T-helper 17 cell (primary cell): ENCODE results near the gene TOX4. TPM values are rescaled to one million over a fixed set of nuclear protein-coding genes. Genes with fewer than 3 reads are reported as not detected.

Experiments
- ATAC-seq: fragments of 150-1000 bp; cut with Tn5 transposase; 2 replicates; pipeline ENCODE4 v1.10.0; 2021; ENCODE audit warnings: mild to moderate bottlenecking, moderate library complexity
- DNase-seq, 3 donors: peaks; one replicate each; pipeline versions ENCODE4 v3.0.0 to v3.0.0-alpha.2; 2020 to 2021
- H3K9me3 ChIP-seq: one replicate; pipeline ENCODE4 v1.7.0; 2013; ENCODE audit warnings: low read length, mild to moderate bottlenecking; ENCODE audit not compliant: control insufficient read depth, poor library complexity, severe bottlenecking
- H3K27ac Mint-ChIP-seq: one replicate; pipeline ENCODE4 v1.8.0; 2022; ENCODE audit warnings: mild to moderate bottlenecking, moderate library complexity, mixed read lengths
- H3K27me3 Mint-ChIP-seq: one replicate; pipeline ENCODE4 v1.8.0; 2022; ENCODE audit warnings: mixed read lengths
- H3K36me3 Mint-ChIP-seq: one replicate; pipeline ENCODE4 v1.8.0; 2022; ENCODE audit warnings: low read depth, mixed read lengths
- H3K4me1 Mint-ChIP-seq: one replicate; pipeline ENCODE4 v1.8.0; 2022; ENCODE audit warnings: mild to moderate bottlenecking, mixed read lengths
- H3K4me3 Mint-ChIP-seq: one replicate; pipeline ENCODE4 v1.8.0; 2022; ENCODE audit warnings: mild to moderate bottlenecking, moderate library complexity, mixed read lengths
- total RNA-seq, 4 donors: library from RNA in 2 of 4; stranded (reverse) in 2 of 4; gene quantifications; one replicate each; pipeline ENCODE4 v1.2.3 and lab custom pipeline; 2022 to 2026

The TOX4 gene
- total RNA-seq, 2 donors from 2014 or later: 97.3 to 110 TPM

DNA sequence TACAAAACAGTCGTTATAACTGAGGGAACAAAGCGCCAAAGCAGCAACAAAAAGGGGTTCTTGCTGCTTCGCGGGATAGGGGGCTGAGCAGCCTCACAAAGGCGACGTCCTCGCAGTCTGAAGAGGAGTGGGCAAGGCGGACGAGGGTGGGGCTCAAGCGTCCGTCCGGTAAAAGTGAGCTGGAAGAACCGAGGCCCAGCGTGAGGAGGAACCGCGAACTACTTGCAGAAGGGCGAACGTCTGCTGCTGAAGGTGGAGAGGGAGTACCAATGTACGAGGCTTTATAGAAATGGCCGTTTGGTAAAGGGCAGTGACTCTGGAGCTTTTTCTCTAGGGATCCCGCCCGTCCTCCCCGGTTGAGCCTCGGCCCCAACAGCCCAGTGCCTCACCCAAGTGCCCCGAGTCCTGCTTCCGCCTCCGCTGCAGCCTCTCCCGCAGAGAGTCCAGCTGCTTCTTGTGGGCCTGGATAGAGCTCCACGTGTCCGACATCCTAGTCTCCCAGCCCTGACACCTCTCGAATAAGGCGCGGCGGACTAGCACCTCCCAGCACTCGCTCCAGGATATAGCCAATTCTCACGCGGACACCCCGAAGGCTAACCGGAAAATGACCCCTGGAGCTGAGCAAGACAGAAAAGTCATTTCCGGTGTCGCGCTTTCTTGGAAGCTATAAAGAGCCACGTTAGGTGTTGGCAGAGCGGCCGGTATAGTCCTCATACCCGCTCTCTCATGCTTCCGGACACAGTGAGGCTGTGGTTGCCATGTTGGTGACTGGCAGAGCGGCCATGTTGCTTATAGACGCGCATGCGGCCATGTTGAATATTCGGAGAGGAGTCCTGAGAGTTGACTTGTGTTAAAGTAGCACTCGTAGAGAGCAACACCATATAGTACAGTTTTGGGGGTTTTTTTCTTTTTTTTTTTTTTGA, 34.0 kb downstream of the TOX4 start, which contains the start of gene METTL3:
TSS of gene METTL3 (minus strand) at position 606 of the 923 bp plus-strand sequence. CDS start at position 489, 117 bp downstream.
- Mint-ChIP-seq H3K36me3 (peaks cover 5% of the 10 kb centered on the region), H3K27ac (peak within 1 kb of the TSS; percentile 98), H3K27me3 (no peaks in the 10 kb centered on the region), H3K4me1 (peaks cover 26% of the 10 kb centered on the region), H3K4me3 (peak within 1 kb of the TSS; percentile 98)
- ATAC-seq: peak; percentile 99
- DNase-seq: peak; percentile 76 to 90 (median 86)
- H3K9me3 ChIP-seq: no peaks in the 10 kb centered on the region

DNA sequence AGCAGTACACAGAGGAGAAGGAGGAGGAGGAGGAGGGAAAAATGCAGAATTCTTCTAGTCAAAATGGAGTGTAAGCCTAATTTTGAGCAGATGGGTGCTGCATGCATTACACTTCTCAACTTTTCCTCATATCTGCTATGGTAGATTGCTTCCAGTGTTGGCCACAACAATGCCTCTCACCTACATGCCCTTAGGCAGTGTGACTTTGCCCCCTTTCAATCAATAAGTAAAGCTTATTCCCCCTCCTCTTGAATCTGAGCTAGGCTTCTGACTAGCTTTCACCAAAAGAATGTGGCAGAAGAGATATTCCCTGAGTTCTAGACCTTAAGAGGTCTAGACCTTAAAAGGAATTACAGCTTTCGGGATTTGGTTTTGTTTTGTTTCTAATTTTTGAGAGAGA, 37.3 kb downstream of the TOX4 start:
- no peak overlapping the region for H3K4me3 Mint-ChIP-seq
- H3K36me3 Mint-ChIP-seq: peaks cover 9% of the 10 kb centered on the region
- ATAC-seq (no peak), DNase-seq (no peak)
- peaks cover 22% of the 10 kb centered on the region for H3K4me1 Mint-ChIP-seq
- peaks cover 8% of the 10 kb centered on the region for H3K27me3 Mint-ChIP-seq
- H3K27ac Mint-ChIP-seq: no peak overlapping the region
- H3K9me3 ChIP-seq: no peaks in the 10 kb centered on the region

DNA sequence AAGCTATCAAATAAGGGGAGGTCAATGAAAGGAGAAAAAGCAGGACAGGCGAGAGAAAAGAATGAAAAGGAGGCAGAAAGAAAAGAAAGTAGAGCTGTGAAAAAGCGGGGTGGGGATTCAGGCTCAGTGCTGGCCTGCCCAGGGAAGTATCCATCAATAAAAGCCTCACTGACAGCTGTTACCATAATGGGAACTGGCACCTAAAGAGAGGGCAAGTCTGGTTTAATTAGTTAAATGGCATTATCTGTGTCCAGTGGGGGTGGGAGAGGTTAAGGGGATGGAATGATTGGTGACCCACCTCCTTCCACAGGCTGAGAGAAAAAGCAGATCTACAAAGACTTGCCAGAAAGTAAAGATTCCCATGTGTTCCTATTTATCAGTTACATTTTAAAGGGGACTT, 41.7 kb downstream of the TOX4 start:
- no peaks in the 10 kb centered on the region for H3K9me3 ChIP-seq
- no peak overlapping the region for H3K4me3 Mint-ChIP-seq
- no peak for DNase-seq
- H3K36me3 Mint-ChIP-seq: peaks cover 4% of the 10 kb centered on the region
- H3K27me3 Mint-ChIP-seq: peaks cover 8% of the 10 kb centered on the region
- peaks cover 10% of the 10 kb centered on the region for H3K4me1 Mint-ChIP-seq
- no peak for ATAC-seq
- H3K27ac Mint-ChIP-seq: no peak overlapping the region

DNA sequence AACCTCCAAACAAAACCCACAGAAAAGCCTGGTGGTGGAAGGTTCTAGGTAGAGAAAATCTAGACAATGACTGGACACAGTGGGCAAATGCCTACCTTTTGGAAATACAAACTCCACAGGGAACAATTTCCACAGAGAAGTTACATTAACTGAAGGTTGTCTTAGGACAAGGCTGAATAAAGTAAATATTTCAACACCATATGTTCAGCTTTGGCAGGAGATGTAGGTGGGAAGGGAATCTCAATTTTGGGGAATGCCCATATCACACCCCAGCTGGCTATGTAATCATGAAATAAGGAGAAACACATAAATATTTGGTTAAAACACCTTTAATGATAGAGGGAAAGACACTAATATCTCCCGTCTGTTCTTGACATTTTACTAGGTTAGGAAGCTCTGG, 43.8 kb downstream of the TOX4 start:
- peaks cover 4% of the 10 kb centered on the region for H3K36me3 Mint-ChIP-seq
- ATAC-seq: no peak

DNA sequence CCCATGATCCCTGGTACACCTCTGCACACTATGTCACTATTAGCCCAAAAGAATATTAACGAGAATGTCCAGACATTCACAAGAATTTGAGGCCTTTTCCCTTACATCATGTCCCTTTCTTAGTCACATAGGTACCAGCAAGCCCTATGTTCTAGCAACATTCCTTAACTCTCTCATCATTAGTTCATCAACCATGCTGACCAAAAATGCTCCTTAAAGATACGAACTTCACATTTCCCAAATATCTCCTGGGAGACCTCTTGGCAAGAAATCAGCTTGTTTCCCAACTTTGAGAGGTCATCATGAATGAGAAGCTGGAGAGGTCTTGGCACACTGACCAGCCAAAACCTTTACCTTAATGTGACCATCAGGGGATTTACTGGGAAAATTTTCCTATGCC, 44.5 kb downstream of the TOX4 start:
- Mint-ChIP-seq H3K4me3 (no peak overlapping the region), H3K36me3 (peaks cover 4% of the 10 kb centered on the region)

More for the DNA sequence above, 43.8 kb downstream of the TOX4 start:
- Mint-ChIP-seq H3K27me3 (peaks cover 8% of the 10 kb centered on the region), H3K4me1 (peaks cover 14% of the 10 kb centered on the region), H3K4me3 (no peak overlapping the region), H3K27ac (no peak overlapping the region)
- H3K9me3 ChIP-seq: no peaks in the 10 kb centered on the region
- no peak for DNase-seq

DNA sequence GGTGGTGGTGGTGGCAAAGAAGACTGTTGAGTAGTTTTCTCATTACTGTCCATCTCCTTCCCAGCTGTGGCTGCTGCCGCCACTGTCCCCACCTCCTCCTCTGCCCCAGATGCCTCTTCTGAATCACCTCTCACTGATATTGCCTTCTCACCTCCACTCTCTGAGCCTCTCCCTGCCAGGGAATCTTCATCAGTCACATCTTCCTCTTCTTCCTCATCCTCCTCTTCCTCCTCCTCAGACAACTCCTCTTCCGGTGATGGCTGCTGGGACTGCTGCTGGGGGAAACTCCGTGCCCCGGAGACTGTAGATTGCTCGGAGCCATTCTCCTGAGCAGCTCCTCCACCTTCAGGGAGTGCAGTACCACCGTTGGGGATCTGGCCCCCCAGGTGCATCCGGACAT, 46.2 kb downstream of the TOX4 start:
- ATAC-seq: no peak
- peaks cover 4% of the 10 kb centered on the region for H3K36me3 Mint-ChIP-seq
- H3K4me3 Mint-ChIP-seq: no peak overlapping the region
- no peak overlapping the region for H3K27ac Mint-ChIP-seq
- no peaks in the 10 kb centered on the region for H3K9me3 ChIP-seq
- DNase-seq: no peak
- peaks cover 7% of the 10 kb centered on the region for H3K27me3 Mint-ChIP-seq
- H3K4me1 Mint-ChIP-seq: peaks cover 18% of the 10 kb centered on the region

More for the DNA sequence above, 44.5 kb downstream of the TOX4 start:
- Mint-ChIP-seq H3K27ac (no peak overlapping the region), H3K4me1 (peaks cover 14% of the 10 kb centered on the region), H3K27me3 (peaks cover 8% of the 10 kb centered on the region)
- ATAC-seq (no peak), DNase-seq (no peak)
- H3K9me3 ChIP-seq: no peaks in the 10 kb centered on the region

DNA sequence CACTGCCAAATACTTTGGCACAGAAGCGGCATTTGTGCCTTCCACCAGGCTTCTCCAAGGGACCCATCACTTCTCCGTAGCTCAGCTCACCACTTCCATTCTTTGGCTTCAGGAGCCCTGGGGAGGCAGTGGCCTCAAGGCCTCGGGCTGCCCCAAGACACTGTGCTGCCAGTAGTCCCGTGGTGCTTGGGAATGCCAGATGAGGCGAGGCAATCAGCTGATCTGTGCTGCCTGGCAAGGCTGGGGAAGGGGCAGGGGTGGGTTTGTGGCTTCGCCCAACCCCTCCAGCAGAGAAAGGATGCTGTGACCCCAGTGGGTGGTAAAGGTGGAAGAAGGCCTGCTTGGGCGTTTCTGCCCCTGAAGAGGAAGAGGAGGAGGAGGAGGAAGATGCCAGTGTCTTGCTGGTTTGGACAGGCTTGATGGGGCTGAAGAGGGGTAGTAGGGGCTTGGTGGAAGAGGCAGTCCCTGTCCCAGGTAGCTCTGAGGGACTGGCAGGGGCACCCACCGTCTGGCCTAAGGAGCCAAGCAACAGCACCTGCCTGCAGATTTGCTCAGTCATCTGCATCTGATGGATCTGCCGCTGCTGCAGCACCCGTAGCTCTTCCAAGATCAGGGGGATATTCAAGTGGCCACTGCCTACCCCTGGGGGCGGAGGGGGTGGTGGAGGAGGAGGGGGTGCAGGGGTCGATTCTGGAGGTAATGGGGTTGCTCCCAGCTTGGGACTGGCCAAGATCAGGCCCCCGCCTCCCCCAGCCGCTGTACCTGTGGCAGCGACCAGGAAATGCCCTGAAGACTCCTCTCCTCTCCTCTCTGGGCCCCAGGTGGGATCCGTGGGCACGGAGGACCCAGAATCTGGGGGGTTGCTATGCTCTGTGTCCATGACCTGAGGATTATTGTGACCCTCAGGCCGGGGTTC, 47.8 kb downstream of the TOX4 start:
- H3K27me3 Mint-ChIP-seq: no peaks in the 10 kb centered on the region
- ATAC-seq: no peak
- no peak overlapping the region for H3K27ac Mint-ChIP-seq
- DNase-seq: no peak
- peaks cover 15% of the 10 kb centered on the region for H3K4me1 Mint-ChIP-seq
- no peaks in the 10 kb centered on the region for H3K9me3 ChIP-seq
- peak overlapping the region; percentile 92 for H3K4me3 Mint-ChIP-seq
- no peaks in the 10 kb centered on the region for H3K36me3 Mint-ChIP-seq

DNA sequence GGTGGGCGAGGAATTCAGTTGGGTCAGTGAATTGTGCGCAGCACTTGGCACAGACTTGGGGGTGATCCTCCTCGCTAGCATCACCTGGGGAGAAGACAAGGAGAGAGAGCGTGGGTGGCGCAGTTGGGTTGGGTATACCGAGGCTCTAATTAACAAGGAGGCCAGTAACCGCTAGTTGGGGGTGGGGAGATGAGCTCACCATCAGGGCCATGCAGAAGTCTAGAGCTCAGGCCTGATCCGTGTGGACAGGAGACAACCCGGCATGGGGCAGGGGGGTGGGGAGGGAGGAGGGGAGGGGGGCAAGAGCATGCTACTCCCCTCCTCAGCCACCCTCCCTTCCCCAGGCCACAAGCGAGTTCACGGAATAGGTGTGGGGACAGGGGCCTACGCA, 48.6 kb downstream of the TOX4 start:
- peaks cover 17% of the 10 kb centered on the region for H3K4me1 Mint-ChIP-seq
- no peaks in the 10 kb centered on the region for H3K27me3 Mint-ChIP-seq
- peak; percentile 12 for ATAC-seq
- DNase-seq: no peak
- H3K9me3 ChIP-seq: no peaks in the 10 kb centered on the region
- peak overlapping the region; percentile 92 for H3K4me3 Mint-ChIP-seq
- H3K36me3 Mint-ChIP-seq: no peaks in the 10 kb centered on the region
- H3K27ac Mint-ChIP-seq: no peak overlapping the region

DNA sequence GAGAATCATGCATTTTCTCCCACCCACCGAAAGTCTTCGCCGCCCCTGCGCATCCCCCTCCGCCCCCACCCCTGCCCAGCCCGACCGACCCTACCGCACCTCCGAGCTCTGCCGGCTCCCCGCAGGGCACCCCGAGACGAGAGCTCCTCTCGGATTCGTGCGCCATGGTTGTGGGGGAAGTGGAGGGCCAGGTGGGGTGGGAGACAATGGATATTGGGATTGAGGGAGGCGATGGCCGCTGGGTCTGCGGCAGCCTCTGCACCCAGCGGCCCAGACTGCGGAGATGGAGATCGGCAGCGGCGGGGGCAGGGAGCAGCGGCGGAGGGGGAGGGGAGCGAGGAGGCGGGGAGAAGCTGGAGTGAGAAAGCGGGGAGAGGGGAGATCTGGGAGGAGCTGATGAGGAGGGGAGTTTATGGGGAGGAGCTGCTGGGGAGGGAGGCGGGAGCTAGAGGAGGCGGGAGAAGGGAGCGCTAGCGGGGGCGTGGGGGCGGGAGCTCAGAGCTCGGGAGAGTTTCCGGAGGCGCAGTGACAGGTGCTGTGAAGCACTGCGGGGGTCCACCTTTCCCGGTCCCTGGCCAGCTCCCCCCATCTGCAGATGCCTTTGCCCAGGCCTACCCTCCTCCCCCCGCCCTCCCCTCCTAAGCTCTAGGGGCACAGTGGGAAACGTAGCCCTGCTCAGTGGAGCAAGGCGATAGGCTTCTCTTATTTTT, 49.1 kb downstream of the TOX4 start, which contains the start of gene SALL2:
TSS of gene SALL2 (minus strand) at position 385 of the 710 bp plus-strand sequence. CDS start at position 166, 219 bp downstream.
- Mint-ChIP-seq H3K4me3 (peak within 1 kb of the TSS; percentile 92), H3K27me3 (no peaks in the 10 kb centered on the region), H3K36me3 (no peaks in the 10 kb centered on the region), H3K4me1 (peaks cover 17% of the 10 kb centered on the region), H3K27ac (peak within 1 kb of the TSS; percentile 68)
- H3K9me3 ChIP-seq: no peaks in the 10 kb centered on the region
- ATAC-seq: peak; percentile 79
- DNase-seq: peak in 2 of 3 donors; percentile 50 to 61

DNA sequence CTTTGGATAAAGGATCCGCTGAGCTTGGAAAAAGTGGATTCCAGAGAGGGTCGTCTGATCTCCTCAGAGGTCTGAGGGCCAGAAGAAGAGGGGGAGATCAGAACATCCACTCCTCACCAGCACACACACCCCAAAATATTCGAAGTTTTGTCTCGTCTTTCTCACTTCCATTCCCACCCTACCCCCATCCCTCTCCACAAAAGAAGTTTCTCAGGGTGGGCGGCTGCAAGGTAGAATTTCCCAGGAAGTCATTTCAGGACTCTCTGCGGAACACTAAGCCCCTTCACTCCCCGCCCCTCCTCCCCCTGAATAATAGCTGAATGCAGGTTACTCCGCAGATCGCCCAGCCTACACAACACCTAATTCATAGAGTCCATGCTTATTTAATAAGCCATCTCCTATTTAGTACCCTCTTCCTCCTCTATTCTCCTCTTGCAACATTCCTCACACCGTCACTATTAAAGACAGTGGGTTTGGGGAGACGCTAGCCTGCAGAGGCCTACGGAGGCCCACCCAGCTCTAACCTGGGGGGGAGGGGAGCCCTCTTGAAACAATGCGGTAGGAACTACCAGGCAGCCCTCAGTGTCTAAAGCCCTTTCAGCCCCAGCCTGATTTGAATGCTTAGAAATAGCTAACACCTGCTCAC, 49.8 kb downstream of the TOX4 start:
- Mint-ChIP-seq H3K27ac (peak overlapping the region; percentile 68), H3K36me3 (no peaks in the 10 kb centered on the region), H3K27me3 (peaks cover under 1% of the 10 kb centered on the region), H3K4me3 (peak overlapping the region; percentile 92), H3K4me1 (peaks cover 17% of the 10 kb centered on the region)
- ATAC-seq (no peak), DNase-seq (no peak)
- no peaks in the 10 kb centered on the region for H3K9me3 ChIP-seq

DNA sequence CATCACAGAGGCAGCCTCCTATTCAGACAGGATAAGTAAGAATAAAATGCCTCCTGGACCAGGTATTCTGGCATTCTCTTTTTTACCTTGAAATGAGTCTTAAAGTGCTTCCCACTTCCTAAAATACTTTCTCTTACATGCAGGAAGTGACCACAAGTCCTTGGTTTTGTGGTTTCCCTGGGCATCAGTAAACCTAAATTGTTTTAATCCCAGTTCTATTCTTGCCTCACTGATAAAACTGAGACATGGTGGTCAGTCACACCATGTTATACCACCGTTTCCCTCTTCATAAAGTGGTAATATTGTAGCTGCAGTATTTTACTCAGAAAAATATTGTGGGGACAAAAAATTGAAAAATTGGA, 50.3 kb downstream of the TOX4 start:
- ATAC-seq (no peak), DNase-seq (no peak)
- no peaks in the 10 kb centered on the region for H3K9me3 ChIP-seq
- peak overlapping the region; percentile 68 for H3K27ac Mint-ChIP-seq
- H3K36me3 Mint-ChIP-seq: no peaks in the 10 kb centered on the region
- H3K4me3 Mint-ChIP-seq: peak overlapping the region; percentile 92
- H3K4me1 Mint-ChIP-seq: peaks cover 17% of the 10 kb centered on the region
- H3K27me3 Mint-ChIP-seq: peaks cover 5% of the 10 kb centered on the region
